GM13977 (cell line): ENCODE data around the gene ASB2.

Source experiments
- DNase-seq: peaks from one replicate; pipeline ENCODE4 v3.0.0; 2012; ENCODE audit warnings: low spot score
- in situ Hi-C: fragments of 300-500 bp; cut with MboI; formaldehyde crosslinking; loops from one replicate; pipeline ENCODE4 v1.12.0; 2022; ENCODE audit warnings: low sequenced_read_pairs, low pct_unique_long_range_greater_than_20kb, mixed read lengths, inconsistent platforms; ENCODE audit not compliant: unreplicated experiment
- TF ChIP-seq, protein P1 (sequence below): IDR thresholded peaks from 2 replicates; pipeline ENCODE4 v1.5.1; 2012; ENCODE audit warnings: mild to moderate bottlenecking, control low read depth; ENCODE audit not compliant: insufficient read depth; ENCODE audit errors: extremely low read depth, missing control alignments

ASB2 gene

DNA sequence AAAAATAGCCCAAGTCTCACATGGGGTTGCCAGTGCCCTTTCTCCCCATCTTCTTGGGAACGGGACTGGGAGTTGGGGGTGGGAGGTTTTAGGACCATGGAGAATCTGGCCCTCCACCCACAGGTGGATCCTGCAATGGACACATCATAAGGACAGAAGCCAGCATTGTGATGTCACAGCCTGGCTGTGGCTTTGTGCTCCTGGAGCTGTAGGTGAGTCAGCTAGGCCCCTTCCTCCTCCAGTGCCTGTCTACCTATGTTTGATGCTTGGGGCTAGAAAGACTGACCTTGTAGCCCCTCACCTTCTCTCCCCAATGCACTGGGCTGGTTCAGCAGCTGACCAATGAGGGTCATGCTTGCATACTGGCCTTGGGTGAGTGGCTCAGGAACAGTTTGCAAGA, 20.7 kb upstream of the ASB2 start, which contains the start of gene CCDC197:
CCDC197 (plus strand) TSS at position 220 of the 400 bp plus-strand sequence. CDS start 831 bp downstream, outside the sequence.
- in situ Hi-C loops: no loop called here
- no peak for DNase-seq
- TF ChIP-seq, protein P1, sequence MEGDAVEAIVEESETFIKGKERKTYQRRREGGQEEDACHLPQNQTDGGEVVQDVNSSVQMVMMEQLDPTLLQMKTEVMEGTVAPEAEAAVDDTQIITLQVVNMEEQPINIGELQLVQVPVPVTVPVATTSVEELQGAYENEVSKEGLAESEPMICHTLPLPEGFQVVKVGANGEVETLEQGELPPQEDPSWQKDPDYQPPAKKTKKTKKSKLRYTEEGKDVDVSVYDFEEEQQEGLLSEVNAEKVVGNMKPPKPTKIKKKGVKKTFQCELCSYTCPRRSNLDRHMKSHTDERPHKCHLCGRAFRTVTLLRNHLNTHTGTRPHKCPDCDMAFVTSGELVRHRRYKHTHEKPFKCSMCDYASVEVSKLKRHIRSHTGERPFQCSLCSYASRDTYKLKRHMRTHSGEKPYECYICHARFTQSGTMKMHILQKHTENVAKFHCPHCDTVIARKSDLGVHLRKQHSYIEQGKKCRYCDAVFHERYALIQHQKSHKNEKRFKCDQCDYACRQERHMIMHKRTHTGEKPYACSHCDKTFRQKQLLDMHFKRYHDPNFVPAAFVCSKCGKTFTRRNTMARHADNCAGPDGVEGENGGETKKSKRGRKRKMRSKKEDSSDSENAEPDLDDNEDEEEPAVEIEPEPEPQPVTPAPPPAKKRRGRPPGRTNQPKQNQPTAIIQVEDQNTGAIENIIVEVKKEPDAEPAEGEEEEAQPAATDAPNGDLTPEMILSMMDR: no peak

DNA sequence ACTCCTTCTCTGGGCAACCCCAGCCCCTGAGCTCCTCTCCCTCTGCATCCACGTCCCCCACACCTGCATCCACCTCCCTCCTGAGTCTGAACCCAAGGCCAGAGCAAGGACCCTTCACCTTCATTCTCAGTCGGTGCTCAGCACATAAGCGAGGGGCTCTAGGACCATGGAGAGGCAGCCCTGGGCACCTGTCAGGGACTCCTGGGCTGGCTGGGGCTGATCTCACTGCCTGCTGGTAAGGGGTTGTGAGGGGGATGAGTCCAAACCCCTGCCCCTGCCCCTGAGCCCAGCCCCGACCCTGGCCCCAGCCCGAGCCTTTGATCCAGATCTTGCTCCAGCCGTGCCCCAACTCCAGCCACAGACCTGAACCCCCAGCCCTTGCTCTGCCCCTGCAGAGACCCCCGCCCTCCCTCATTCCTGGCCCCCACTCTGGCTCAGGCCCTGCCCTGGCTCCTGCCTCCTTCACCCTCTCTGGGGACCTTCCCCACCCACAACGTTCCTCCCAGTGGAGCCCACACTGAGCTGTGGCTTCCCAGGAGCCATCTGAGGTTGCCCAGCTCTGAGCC, 19.8 kb upstream of the ASB2 start:
- TF ChIP-seq, protein P1: no peak
- in situ Hi-C loops: no loop called here
- DNase-seq: no peak

DNA sequence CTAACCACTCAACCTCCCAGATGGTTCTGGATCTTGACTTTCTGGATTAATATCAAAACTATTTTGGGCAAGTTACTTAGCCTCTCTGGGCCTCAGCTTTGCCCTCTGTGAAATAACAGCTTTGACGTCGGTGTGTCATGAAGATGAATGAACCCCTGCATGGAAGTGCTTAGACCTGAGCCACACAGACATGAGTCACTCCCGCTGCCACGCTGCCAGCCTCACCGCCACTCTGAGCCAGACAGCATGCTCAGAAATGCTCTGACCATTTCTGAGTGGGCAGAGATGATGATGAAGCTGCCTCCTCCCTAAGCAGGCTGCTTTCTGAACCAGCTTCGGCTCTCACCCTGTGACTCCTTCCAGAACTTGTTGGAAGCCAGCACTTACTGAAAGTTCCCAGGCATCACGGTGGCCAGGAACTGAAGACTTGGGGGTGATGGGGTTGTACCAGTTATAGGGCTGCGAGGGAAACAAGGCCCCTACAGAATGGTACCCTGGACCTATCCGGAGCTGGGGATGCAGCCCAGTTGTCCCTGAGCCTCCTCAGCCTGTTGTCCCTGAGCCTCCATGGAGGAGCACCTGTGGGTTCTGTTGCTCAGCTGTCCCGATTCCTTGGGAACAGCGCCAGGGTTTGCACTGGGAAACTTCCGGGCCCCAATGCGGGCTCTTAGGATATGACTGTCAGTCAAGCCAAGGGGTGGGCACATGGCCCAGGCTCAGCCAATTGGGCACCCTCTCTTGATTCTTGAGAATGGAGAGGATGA, 18.7 kb upstream of the ASB2 start:
- TF ChIP-seq, protein P1: no peak
- in situ Hi-C loops: no loop called here
- DNase-seq: no peak

DNA sequence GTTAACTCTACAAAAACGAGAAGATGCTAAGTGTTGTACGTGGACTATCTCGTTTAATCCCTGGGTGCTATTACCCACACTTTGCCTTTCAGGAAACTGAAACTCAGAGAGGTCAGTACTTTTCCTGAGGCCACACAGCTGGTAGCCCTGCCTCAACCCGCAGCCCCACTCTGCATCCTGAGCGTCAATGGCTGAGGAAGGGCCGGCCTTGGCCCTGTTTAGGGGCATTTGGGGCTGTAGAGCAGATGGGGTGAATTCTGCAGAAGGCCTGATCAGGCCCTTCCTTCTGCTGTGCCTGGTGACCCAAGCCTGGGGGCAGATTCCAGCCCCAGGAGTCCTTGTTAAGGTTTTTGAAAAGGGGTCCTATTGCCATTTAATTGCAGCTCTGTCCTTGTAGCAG, 17.0 kb upstream of the ASB2 start:
- in situ Hi-C loops: no loop called here
- TF ChIP-seq, protein P1: no peak
- no peak for DNase-seq

DNA sequence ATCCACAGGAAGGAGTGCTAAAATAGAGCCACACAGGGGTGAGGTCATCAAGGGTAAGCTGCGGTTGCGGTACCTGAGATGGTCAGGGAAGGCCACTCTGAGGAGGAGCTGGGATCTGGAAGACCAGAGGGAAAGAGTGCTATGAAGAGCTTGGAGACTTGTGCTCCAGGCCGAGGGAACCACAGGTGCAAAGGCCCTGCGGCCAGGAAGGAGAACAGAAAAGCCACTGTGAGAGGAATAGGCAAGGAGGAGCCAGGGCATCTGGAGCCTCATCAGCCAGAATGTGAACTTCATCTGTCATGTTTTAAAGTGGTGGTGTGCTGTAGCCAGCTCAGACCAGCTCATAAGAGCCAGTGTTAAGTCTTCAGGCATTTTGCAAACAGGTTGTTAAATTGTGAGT, 15.3 kb upstream of the ASB2 start:
- in situ Hi-C loops: no loop called here
- TF ChIP-seq, protein P1: no peak
- DNase-seq: no peak

DNA sequence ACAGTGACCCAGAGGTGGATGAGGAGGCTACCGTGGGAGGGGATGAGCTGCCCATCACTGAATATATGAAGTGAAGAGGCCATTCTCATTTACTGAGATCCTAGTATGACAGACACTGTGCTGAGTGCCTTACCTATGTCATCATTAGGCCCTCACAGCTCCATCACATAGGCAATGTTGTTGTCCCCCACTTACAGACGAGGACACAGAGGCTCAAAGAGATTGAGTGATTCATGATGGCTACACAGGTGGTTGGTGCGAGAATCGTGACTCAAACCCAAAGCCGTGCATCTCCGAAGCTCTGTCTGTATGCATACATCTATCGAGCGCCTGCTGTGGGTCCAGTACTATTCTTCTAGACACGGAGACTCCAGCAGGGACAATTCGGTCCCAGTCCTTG, 14.8 kb upstream of the ASB2 start:
- in situ Hi-C loops: no loop called here
- no peak for DNase-seq

More for the DNA sequence above, 14.8 kb upstream of the ASB2 start:
- TF ChIP-seq, protein P1: no peak
